Stimulated activated CD4-positive, alpha-beta T cell treated with anti-CD3 and anti-CD28 coated beads, Interleukin-12 subunit alpha, Interleukin-12 subunit beta, amount 100 ng/mL, for 48 hours (primary cell): Measurements from ENCODE around the gene PLA2G5.
"Not testable (repeated sequence)": the region's sequence is repeated elsewhere in the genome, so short reads cannot be mapped to it uniquely, and the experiment has no call there.

Experiments
- DNase-seq, 3 donors: peaks; one replicate each; pipeline ENCODE4 v3.0.0-alpha.2; 2020; ENCODE audit warnings: low read depth in 2 of 3, low spot score in 1 of 3

PLA2G5 gene

DNA sequence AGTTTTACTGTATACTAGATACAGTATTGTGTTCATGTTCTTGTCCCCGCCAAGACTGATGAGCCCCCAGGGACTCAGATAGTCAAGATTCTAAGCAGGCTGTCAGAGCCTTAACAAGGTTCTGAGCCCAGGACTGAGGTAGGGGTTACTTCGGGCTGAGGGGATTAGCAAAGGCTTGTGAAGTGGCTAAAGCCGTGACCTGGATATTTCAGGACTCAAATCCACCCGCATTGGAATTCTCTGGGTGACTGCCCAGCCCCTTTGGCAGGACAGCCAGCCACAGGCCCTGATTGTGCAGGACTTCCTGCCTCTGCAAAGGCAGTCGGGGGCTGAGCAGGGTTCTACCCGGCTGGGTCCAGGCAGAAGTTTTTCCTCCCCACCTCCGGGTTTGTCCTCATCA lies at the start of gene PLA2G5:
Gene PLA2G5, plus strand, starts transcription at position 321 of the 400 bp plus-strand sequence. CDS start 14,637 bp downstream, outside the sequence.
- no peak for DNase-seq

- no peak for DNase-seq
Measured at GRCh38 chr1:20028125-20028524, 41.9 kb upstream of the PLA2G5 start.

GRCh38 chr1:20028726-20029125 lies 41.3 kb upstream of the PLA2G5 start:
- no peak for DNase-seq

DNA sequence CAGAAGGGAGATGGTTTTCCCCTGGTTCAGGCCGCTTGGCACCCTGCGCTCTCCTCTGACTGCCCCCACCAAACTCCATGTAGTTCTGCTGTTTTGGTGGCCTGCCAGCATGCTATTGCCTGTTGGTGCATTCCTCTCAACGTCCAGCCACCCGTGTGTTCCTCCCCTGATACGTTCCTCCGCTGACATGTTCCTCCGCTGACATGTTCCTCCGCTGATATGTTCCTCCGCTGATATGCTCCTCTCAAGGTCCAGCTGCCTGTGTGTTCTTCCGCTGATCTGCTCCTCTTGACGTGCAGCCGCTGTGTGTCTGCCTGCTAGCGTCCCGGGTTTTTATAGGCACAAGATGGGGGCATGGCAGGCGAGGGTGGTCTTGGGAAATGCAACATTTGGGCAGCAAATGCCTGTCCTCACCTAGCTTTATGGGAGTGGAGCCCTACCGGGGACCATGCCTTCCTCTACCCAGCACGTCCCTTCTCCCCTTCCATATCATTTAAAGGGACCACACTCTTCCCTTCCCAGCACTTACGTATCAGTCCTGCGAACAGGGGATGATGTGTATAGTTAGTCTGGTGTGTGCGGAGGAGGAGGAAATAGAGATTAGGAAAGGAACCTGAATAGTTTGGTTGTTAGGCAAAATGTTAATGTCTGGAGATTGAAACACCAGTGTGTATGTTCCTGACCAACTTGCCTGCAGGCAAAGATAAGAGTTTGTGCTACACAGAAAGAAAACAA lies 40.6 kb upstream of the PLA2G5 start:
- no peak for DNase-seq

- not testable (repeated sequence) for DNase-seq
Measured at GRCh38 chr1:20030436-20031151, 39.4 kb upstream of the PLA2G5 start.

DNA sequence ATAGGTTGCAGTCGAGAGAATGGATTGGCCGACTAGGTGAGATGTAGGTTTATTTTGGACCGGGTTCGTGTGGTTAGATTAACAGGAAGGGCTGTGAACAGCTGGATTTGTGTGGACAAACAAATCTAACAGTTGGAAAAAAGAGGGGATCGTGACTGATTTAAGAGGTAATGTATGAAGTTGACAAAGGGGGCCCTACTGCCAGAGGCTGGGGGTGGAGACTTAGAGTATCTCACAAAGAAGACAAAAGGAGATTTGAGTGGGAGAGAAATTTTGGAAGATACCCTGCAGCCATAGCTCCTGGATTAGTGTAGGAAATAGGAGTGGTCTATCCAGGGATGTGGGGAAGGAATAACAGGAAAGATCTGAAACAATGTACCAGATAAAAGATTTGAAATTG lies 38.8 kb upstream of the PLA2G5 start:
- DNase-seq = no peak

GRCh38 chr1:20031836-20032235 lies 38.2 kb upstream of the PLA2G5 start:
- no peak for DNase-seq

- no peak for DNase-seq
Measured at GRCh38 chr1:20032425-20032824, 37.6 kb upstream of the PLA2G5 start.

DNA sequence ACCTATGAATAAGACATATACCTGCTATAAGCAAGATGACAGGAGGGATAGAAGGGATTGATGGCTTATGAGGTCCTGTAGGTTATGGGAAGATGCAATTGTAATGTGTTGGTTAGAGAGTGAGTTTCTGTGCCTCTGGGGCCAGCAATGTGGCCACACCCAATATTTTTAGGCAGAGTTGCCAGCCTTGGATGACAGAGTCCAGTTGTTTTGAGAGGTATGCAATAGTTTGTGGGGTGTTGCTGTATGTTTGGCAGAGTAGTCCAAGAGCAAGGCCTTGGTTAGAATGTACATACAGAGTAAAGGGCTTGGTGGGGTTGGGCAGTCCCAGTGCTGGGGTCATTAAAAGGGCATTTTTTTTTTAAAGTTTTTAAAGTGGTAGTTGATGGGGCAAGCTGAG lies 36.6 kb upstream of the PLA2G5 start:
- no peak for DNase-seq

DNA sequence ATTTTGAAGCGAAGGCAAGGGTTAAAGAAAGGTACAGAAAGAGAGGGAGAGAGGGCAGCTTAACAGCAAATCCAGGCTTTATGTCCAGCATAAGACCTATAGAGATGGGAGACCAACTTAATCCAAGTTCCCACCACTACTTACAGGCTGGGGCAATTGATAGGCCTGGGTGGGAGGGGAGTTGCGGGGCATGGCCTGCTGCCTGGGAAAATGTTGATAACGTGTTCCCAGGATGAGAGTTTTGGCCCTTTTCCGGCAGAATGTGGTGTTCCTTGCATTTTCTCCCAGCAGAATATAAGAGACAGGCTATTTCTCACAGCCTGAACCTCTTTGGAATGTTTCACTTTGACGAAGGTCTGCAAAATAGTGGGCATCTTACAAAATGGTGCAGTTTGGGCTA lies 34.9 kb upstream of the PLA2G5 start:
- DNase-seq = no peak

GRCh38 chr1:20037877-20038276 lies 32.1 kb upstream of the PLA2G5 start:
- DNase-seq = no peak

DNA sequence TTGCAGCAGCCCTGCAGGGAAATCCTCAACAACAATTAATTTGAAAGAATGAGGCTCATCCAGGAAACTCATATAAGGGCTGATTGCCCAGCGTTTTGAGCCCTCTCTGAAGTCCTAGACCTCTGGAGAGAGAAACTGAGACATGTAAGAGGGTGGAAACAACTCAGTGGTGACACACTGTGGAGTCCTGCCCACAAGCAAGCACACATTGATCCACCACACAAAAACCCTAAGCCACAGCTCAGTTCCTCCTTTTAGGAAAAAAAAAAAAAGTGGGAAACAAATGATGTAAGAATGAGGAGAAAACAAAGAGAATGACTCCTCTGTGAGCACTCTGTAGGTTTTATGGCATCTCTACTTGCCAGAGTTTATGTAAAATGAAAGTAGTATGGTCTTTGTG lies 22.9 kb upstream of the PLA2G5 start:
- DNase-seq = no peak

- DNase-seq = no peak
Measured at GRCh38 chr1:20048563-20048962, 21.4 kb upstream of the PLA2G5 start.

GRCh38 chr1:20049056-20049798 lies 20.8 kb upstream of the PLA2G5 start:
- not testable (repeated sequence) for DNase-seq

DNA sequence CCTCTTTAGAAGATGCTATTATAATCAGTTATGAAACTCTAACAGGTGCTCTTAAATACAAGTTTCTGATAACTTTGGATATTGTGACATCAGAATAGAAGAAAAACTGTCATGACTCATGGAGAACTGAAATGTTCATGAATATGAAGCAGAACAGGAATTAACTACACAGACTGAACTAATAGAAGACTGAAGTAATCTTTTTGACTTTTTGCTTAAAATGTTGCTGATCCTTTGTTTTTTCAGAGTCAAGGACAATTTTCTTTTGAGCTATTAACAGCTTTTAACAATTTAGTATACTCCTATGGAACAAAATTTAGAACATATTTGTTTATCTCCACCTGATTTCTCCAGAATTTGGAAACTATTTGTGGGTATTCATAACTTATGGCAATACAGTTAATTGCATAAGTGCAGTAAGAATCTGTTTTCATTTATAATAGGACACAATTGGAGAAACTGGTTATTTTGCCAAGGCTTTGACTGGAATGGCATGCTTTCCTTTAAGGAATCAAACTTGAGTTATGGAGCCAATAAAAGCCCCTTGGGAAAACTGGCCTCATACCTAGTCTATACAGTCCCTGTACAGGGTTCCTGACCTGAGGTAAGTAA lies 18.7 kb upstream of the PLA2G5 start:
- DNase-seq = no peak

DNA sequence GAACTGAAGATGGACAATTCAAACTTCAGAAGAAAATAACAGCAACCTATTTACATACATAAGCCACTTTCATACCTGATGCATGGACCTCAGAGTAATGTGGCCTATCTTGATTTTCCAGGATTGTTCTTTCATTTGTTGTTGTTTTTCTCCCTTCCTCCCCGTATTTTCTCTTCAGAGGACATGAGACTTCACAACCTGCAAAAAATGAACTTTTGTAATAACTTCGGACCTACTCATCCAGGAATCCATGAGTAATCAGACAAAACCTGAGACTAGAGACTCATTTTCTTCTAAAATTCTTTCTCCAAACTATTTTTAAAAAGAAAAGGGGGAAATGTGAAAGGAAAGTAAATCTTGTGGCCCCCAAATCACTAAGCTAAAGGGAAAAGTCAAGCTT lies 17.6 kb upstream of the PLA2G5 start:
- no peak for DNase-seq

DNA sequence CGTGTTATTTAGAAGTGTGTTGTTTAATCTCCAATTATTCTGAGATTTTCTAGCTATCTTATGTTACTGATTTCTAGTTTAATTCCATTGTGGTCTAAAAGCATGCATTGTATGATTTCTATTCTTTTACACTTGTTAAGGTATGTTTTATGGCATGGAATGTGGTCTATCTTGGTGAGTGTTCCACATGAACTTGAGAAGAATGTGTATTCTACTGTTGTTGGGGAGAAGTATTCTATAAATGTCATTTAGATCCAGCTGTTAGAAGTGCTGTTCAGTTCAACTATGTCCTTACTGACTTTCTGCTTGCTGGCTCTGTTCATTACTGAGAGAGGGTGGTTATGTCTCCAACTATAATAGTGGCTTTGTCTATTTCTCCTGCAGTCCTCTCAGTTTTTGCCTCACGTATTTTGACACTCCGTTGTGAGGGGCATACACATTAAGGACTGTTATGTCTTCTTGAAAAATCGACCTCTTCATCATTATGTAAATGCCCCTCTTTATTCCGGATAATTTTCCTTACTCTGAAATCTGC lies 12.0 kb upstream of the PLA2G5 start:
- no peak for DNase-seq

- peak; percentile 26 to 43 (median 28) for DNase-seq
Measured at GRCh38 chr1:20058531-20058930, 11.5 kb upstream of the PLA2G5 start.

- no peak for DNase-seq
Measured at GRCh38 chr1:20059847-20060246, 10.1 kb upstream of the PLA2G5 start.

GRCh38 chr1:20060791-20061190 lies 9.2 kb upstream of the PLA2G5 start:
- not testable (repeated sequence) for DNase-seq

DNA sequence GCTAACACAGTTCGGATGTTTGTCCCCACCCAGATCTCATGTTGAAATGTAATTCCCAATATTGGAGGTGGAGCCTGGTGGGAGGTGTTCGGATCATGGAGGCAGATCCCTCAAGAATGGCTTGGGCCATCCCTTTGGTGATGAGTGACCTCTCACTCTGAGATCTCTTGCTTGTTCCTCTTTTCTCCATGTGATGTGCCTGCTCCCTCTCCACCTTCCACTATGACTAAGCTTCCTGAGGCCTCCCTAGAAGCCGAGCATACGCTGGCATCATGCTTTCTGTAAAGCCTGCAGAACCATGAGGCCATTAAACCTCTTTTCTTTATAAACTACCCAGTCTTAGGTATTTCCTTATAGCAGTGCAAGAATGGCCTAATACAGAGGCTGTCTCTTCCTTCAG lies 8.1 kb upstream of the PLA2G5 start:
- DNase-seq = no peak
